Esophagus mucosa (tissue), 1 donor: ENCODE measurements around the gene CDC42BPG. TPM values are rescaled to one million over a fixed set of nuclear protein-coding genes. Genes with fewer than 3 reads are reported as not detected.

Source experiments
- ATAC-seq: fragments of 200-7000 bp; cut with Tn5 transposase; one replicate; pipeline ENCODE4 v1.9.1; 2020
- total RNA-seq: library from RNA; stranded (reverse); gene quantifications from one replicate; pipeline ENCODE4 v1.2.4, GENCODE V29; 2023
- donor health status: DM: yes; HTN: yes; CAD: no.

The CDC42BPG gene
- total RNA-seq, 1 donor from 2014 or later: 20.5 TPM

DNA sequence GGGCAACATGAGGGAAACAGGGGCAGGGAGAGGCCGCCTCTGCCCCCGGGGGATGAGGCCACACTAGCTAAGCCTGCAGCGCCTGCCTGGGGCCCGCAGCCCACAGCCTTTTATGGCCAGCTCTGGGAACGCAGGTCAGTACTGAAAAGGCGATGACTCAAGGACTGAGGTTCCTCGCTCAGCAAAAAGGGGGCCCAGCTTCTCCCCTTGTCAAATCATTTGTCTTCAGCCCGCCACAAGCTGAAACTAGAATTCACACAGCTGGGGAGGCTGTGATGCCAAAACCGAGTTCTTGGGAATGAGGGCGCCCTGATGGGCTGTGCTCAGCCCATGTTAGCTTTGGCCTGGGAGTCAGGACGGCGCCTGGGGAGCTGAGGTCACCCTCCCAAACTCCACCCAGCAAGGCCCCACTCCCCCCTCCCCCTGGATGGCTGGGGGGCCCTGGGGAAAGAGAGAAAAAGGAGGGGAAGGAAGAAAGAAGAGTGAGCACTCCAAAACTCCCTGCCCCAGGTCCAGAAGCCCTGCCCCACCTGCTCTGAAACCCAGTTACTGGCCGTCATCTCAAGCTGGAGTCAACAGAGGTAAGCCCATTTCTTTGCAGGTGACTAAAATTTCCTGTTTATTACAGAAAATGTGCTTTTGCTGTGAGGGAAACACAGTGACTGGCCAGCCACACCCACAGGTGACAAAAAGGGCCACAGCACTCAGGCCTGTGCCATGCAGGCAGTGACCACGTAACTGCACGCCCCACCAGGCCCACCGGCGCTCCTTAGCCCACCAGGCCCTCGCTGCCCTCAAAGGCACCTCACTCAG is 20.2 kb upstream of the CDC42BPG start:
- ATAC-seq: peak; percentile 34

DNA sequence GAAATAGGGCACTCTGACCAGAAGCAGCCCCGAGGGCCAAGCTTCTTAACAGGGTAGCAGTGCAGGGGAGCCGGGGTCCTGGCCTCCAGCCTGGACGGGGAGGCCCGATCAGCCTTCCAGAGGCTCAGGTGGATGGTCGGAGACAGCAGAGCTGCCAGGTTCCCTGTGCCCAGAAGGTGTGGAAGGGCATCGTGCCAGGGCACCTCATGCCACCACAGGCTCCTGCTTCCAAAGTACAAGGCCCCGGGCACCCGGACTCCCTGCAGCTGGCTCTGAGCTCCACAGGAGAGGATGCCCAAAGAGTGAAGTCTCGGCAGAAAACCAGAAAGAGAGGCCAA is 19.7 kb upstream of the CDC42BPG start:
- ATAC-seq: peak; percentile 6

GRCh38 chr11:64863391-64864060 is 19.1 kb upstream of the CDC42BPG start:
- no peak for ATAC-seq

- ATAC-seq: no peak
Measured at GRCh38 chr11:64862987-64863390, 18.5 kb upstream of the CDC42BPG start.

GRCh38 chr11:64861227-64861975 is 16.9 kb upstream of the CDC42BPG start:
- no peak for ATAC-seq

- ATAC-seq: no peak
Measured at GRCh38 chr11:64859542-64860414, 15.3 kb upstream of the CDC42BPG start.

GRCh38 chr11:64858467-64859263 is 14.2 kb upstream of the CDC42BPG start:
- ATAC-seq: peak; percentile 9

- ATAC-seq: no peak
Measured at GRCh38 chr11:64857485-64857884, 13.0 kb upstream of the CDC42BPG start.

- peak; percentile 82 for ATAC-seq
Measured at GRCh38 chr11:64856382-64857227, 12.2 kb upstream of the CDC42BPG start.

GRCh38 chr11:64855596-64856304 is 11.3 kb upstream of the CDC42BPG start:
- no peak for ATAC-seq

- ATAC-seq: peak; percentile 87
Measured at GRCh38 chr11:64854534-64855502, 10.4 kb upstream of the CDC42BPG start.

DNA sequence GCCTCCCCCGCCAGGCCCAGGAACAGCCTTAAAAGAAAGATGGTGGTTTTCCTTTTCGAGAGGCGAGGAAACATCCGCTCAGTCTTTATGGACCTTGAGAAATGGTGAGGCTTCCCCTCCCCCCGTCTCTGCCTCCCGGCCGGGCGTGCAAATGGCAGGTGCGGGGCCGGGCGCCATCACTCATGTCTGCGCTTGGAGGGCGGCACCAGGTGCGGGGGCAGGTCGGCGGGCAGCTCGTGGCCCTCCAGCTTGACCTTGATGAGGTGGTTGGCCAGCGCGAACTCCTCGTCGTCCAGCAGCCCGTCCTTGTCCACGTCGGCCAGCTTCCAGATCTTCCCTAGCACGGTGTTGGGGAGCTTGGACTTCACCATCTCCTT is 9.7 kb upstream of the CDC42BPG start:
- no peak for ATAC-seq

DNA sequence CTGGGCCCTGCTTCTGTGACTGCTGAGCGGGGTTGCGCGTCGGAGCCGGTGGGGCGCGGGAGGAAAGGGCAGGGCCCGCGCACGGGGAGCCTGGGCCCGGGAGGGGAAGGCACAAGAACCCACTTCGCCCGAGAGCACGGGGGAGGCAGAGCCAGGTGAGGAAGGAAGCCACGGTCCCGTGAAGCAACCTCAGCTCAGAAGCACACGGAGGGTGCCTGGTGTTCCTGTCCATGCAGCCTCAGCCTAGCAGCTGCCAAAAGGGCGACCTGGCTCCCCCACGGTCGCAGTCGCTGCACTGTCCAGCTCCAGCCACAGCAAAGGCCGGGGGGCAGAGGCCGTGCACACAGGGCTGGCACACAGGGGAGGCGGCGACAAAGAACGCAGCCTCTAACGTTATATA is 9.3 kb upstream of the CDC42BPG start:
- no peak for ATAC-seq

- no peak for ATAC-seq
Measured at GRCh38 chr11:64852804-64853509, 8.5 kb upstream of the CDC42BPG start.

- ATAC-seq: no peak
Measured at GRCh38 chr11:64851831-64852351, 7.4 kb upstream of the CDC42BPG start.

DNA sequence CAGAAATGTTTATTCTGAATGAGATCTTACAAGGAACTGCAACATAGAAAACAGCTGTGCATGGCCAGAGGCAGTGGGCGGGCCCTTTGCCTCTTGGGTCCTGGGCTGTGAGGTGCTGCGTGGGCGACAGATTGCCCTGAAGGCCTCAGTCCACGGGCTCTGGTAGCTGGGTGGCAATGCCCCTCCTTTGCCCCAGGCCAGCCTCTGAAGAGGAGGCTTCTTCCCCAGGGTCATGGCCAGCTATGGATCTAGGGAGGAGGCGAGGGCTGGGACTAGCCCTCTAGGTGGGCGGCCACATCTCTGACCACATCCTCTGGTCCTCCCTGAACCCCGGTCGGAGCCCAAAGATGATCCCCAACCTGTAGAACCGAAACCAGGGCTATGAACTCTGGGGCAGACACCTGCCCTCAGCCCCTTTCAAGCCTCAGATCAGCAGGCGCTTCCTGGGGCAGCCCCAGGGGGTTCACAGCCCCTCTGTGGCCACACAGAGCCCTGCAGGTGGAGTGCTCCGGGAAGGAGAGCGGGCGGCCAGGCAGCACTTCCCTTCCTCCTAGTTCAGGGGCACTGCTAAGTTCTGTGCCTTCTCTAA is 6.6 kb upstream of the CDC42BPG start:
- no peak for ATAC-seq

GRCh38 chr11:64849598-64850356 is 5.3 kb upstream of the CDC42BPG start:
- no peak for ATAC-seq
